ENCODE results near the gene LGSN. TPM values are rescaled to one million over a fixed set of nuclear protein-coding genes. Genes with fewer than 3 reads are reported as not detected.
"Not testable (repeated sequence)": the region's sequence is repeated elsewhere in the genome, so short reads cannot be mapped to it uniquely, and the experiment has no call there.

The LGSN gene
- polyA plus RNA-seq, 1 donor from 2014 or later: not detected

DNA sequence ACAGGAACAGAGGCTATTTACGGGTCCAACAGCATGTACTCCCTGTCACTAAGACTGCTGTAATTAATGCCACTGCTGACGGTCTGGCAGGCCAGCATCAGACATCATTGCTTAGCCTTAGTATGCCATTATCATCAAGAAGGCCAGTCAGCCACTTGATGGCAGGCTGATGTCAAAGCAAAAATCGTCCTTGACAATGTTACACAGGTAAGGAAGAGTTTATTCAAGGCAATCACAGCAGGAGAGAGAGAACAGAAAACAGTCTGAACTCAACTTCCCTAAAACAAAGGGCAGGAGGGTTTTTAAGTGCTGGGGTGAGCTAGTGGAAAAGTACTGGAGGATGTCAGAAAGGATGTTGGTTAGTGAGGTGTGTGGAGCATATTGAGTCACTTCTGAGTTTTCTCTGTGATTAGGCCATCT, 83.4 kb downstream of the LGSN start:
- Mint-ChIP-seq H3K27ac (no peak overlapping the region), H3K36me3 (peaks cover 3% of the 10 kb centered on the region)

GRCh38 chr6:63230511-63230910, 89.3 kb downstream of the LGSN start:
- H3K4me3 Mint-ChIP-seq, H3K9me3 Mint-ChIP-seq, H3K27ac Mint-ChIP-seq, H3K36me3 Mint-ChIP-seq, H3K4me1 Mint-ChIP-seq, H3K27me3 Mint-ChIP-seq: not testable (repeated sequence)

More for the DNA sequence above, 83.4 kb downstream of the LGSN start:
- no peak overlapping the region for H3K4me3 Mint-ChIP-seq
- H3K4me1 Mint-ChIP-seq: no peaks in the 10 kb centered on the region
- peaks cover 5% of the 10 kb centered on the region for H3K27me3 Mint-ChIP-seq
- peaks cover 3 to 6% (median 3%) of the 10 kb centered on the region in 3 donors for H3K9me3 Mint-ChIP-seq

- not testable (repeated sequence) for H3K9me3 Mint-ChIP-seq, H3K27me3 Mint-ChIP-seq, H3K4me3 Mint-ChIP-seq, H3K4me1 Mint-ChIP-seq, H3K27ac Mint-ChIP-seq, H3K36me3 Mint-ChIP-seq
Observed at GRCh38 chr6:63230027-63230426, 89.8 kb downstream of the LGSN start.

- H3K9me3 Mint-ChIP-seq, H3K27ac Mint-ChIP-seq, H3K36me3 Mint-ChIP-seq, H3K27me3 Mint-ChIP-seq, H3K4me1 Mint-ChIP-seq, H3K4me3 Mint-ChIP-seq: not testable (repeated sequence)
Observed at GRCh38 chr6:63227928-63228894, 91.6 kb downstream of the LGSN start.

DNA sequence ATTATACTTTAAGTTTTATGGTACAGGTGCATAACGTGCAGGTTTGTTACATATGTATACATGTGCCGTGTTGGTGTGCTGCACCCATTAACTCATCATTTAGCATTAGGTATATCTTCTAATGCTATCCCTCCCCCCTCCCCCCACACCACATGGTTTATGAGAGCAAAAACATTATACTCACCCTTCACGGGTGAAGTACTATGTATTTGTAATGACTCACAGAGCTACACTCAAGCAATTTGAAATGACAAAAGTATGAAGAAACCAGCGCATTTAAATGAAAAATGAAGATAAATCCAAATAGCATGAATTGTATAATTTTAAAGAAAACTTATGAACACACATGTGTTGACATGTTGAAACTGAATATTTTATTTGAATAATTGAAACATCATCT, 93.8 kb downstream of the LGSN start:
- H3K4me3 Mint-ChIP-seq, H3K27ac Mint-ChIP-seq, H3K36me3 Mint-ChIP-seq, H3K4me1 Mint-ChIP-seq, H3K27me3 Mint-ChIP-seq, H3K9me3 Mint-ChIP-seq: not testable (repeated sequence)

Other genes starting within 250 kb of the LGSN start
- not detected for gene FKBP1C, start 108.5 kb downstream of the LGSN start, polyA plus RNA-seq